Neural crest cell (in vitro differentiated cells): ENCODE results near the gene DYSF. TPM values are rescaled to one million over a fixed set of nuclear protein-coding genes. Genes with fewer than 3 reads are reported as not detected.

Experiments
- DNase-seq: peaks from one replicate; pipeline ENCODE4 v3.0.0; 2021; ENCODE audit warnings: low read depth, mixed read lengths, low spot score
- H3K27ac Mint-ChIP-seq: one replicate; pipeline ENCODE4 v1.8.0; 2021; ENCODE audit warnings: mild to moderate bottlenecking, mixed read lengths; ENCODE audit not compliant: unreplicated experiment
- H3K27me3 Mint-ChIP-seq: 2 replicates; pipeline ENCODE4 v1.8.0; 2021; ENCODE audit warnings: low read depth, mild to moderate bottlenecking, mixed read lengths
- H3K36me3 Mint-ChIP-seq: 2 replicates; pipeline ENCODE4 v1.8.0; 2021; ENCODE audit warnings: low read depth, mild to moderate bottlenecking, mixed read lengths
- H3K4me1 Mint-ChIP-seq: 2 replicates; pipeline ENCODE4 v1.8.0; 2021; ENCODE audit warnings: mixed read lengths
- H3K4me3 Mint-ChIP-seq: one replicate; pipeline ENCODE4 v1.8.0; 2021; ENCODE audit warnings: mild to moderate bottlenecking, mixed read lengths
- H3K9me3 Mint-ChIP-seq: 2 replicates; pipeline ENCODE4 v1.8.0; 2021; ENCODE audit warnings: mixed read lengths
- total RNA-seq: library from RNA; stranded (reverse); gene quantifications from 2 replicates; pipeline ENCODE4 v1.2.1, GENCODE V29; 2021
- TF ChIP-seq, protein P1 (sequence below): fragments of 200-600 bp; sonication (generic); conservative IDR thresholded peaks from 2 replicates; pipeline ENCODE4 v1.5.0; 2021; ENCODE audit warnings: antibody characterized with exemption, mild to moderate bottlenecking

DYSF gene
- total RNA-seq, 1 donor from 2014 or later, result 2.2 TPM

DNA sequence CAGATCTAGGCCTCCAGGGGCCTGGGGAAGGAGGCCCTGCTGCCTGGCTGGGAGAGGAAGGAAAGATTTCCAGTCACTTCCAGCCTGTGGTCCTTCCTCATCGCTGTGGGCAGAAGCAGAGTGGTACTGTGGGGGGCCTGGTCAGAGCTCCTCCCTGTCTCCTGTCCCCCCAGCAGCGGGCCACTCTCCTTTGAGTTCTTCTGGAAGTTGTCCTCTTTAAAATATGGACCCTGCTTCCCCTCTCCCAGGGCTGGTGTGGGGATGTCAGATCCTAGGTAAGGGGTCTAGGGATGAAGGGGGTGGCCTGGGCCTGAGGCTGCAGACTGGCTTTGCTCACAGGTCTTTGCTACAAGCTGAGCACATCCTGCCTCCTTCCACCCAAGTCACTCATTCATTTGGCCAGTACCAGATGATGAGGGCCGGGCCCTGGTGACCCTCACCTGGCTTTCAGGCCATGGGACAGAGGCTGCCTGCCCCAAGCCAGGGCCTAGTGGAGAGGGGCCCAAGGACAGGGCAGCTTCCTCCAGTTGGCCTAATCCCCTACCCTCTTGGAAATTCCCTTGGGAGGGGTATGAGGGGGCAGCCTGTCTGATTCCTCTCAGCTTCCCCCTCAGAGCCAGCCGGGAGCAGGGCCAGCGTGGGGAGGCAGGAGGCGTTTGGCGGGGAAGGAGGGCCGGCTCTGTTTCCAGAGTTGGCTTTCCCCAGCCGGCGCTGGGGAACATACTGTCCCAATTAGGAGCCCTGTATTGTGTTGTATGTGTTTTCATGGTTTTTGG lies 231.9 kb downstream of the DYSF start:
- TF ChIP-seq, protein P1, sequence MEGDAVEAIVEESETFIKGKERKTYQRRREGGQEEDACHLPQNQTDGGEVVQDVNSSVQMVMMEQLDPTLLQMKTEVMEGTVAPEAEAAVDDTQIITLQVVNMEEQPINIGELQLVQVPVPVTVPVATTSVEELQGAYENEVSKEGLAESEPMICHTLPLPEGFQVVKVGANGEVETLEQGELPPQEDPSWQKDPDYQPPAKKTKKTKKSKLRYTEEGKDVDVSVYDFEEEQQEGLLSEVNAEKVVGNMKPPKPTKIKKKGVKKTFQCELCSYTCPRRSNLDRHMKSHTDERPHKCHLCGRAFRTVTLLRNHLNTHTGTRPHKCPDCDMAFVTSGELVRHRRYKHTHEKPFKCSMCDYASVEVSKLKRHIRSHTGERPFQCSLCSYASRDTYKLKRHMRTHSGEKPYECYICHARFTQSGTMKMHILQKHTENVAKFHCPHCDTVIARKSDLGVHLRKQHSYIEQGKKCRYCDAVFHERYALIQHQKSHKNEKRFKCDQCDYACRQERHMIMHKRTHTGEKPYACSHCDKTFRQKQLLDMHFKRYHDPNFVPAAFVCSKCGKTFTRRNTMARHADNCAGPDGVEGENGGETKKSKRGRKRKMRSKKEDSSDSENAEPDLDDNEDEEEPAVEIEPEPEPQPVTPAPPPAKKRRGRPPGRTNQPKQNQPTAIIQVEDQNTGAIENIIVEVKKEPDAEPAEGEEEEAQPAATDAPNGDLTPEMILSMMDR, result no peak
- H3K36me3 Mint-ChIP-seq, result no peaks in the 10 kb centered on the region
- peaks cover 10% of the 10 kb centered on the region for H3K4me1 Mint-ChIP-seq
- no peaks in the 10 kb centered on the region for H3K27me3 Mint-ChIP-seq
- no peak overlapping the region for H3K27ac Mint-ChIP-seq
- H3K9me3 Mint-ChIP-seq, result peaks cover 3% of the 10 kb centered on the region
- DNase-seq, result no peak
- no peak overlapping the region for H3K4me3 Mint-ChIP-seq

DNA sequence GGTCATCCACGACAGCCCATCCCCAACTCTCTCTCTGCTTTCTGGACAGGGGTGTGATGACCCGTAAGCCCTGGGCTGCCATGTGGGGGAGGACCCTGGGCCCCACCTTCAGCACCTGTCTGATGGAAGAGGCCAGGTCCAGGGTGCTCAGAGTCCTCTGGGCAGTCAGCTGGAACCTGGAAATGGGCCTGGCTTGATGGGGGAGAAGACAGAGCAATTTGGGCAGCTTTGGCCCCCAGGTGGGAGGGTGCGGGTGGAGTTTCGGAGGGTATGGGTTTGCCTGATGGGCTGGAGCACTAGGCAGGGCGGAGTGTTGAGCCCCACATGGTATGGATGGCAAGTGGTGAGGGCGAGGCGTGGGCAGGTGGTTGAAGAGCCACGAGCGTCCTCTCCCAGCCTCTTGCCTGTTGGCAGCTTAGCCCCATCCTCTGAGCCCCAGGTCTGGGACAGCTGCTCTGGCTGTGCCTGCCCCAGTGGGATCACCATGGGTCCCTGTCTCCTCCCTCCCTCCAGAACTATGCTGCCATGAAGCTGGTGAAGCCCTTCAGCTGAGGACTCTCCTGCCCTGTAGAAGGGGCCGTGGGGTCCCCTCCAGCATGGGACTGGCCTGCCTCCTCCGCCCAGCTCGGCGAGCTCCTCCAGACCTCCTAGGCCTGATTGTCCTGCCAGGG lies 232.7 kb downstream of the DYSF start:
- Mint-ChIP-seq H3K4me3 (no peak overlapping the region), H3K27ac (no peak overlapping the region), H3K36me3 (no peaks in the 10 kb centered on the region), H3K4me1 (peaks cover 15% of the 10 kb centered on the region), H3K9me3 (peaks cover 3% of the 10 kb centered on the region), H3K27me3 (no peaks in the 10 kb centered on the region)
- DNase-seq, result no peak
- TF ChIP-seq, protein P1, result no peak

DNA sequence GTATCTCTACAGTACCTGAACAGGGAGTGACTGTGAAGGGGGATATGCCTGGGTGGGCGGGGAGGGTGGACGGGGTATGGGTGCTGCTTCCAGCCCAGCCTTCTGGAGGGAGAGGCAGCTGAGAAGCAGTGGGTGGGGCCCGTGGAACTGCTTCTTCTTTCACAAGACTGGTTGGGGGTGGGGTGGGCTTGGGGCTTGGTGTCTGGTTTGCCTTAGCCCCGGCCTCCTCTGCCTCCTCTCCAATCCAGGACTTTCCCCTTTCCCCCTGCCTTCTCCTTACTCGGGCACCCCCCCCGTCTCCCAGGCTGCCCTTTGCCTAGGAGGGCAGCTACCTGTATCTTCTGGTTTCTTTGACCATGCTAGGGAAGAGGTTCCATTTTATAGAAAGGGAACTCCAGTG lies 233.4 kb downstream of the DYSF start:
- no peaks in the 10 kb centered on the region for H3K27me3 Mint-ChIP-seq
- peaks cover 3% of the 10 kb centered on the region for H3K9me3 Mint-ChIP-seq
- no peak for DNase-seq
- TF ChIP-seq, protein P1, result no peak
- H3K27ac Mint-ChIP-seq, result no peak overlapping the region
- H3K36me3 Mint-ChIP-seq, result no peaks in the 10 kb centered on the region
- peaks cover 22% of the 10 kb centered on the region for H3K4me1 Mint-ChIP-seq
- H3K4me3 Mint-ChIP-seq, result no peak overlapping the region

DNA sequence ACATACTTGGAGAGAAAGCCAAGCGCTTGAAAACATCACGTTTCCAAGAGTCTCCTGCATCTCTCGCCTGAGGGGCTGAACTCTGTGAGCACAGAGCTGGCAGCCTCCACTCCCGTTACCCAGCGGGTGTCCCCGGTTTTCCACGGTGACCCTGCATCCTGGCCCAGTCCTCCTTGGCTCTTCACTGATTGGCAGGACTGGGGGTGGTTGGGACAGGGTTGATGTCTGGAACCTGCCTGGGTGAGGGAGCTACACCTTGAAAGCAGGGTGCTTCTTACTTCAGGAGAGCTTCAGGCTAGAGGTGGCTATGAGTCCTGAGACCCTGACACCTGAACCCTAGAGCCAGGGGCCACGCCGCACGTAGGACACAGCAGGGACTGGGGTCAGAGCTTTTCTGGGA lies 234.1 kb downstream of the DYSF start:
- Mint-ChIP-seq H3K4me1 (peaks cover 28% of the 10 kb centered on the region), H3K9me3 (peaks cover 3% of the 10 kb centered on the region), H3K27me3 (no peaks in the 10 kb centered on the region), H3K36me3 (no peaks in the 10 kb centered on the region), H3K4me3 (no peak overlapping the region), H3K27ac (no peak overlapping the region)
- TF ChIP-seq, protein P1, result no peak
- DNase-seq, result no peak

DNA sequence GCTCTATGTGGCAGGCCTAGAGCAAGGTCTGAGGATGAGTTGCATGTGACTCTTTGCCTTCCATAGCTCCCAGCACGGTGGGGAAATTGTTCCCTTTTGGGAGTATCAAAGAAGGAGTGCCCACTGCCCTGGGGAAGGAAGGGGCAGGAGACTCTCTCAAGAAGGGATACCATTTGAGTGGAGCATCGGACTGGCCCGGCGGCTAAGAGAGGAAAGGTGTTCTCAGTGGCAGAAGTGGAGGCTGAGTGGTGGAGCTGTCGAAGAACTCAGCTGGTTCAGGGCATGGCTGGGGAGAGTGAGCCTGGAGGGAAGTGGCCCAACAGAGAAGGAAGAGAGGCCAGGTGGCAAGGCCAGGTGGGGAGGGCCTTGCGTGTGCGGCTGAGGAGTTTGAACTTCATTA lies 235.2 kb downstream of the DYSF start:
- Mint-ChIP-seq H3K36me3 (no peaks in the 10 kb centered on the region), H3K27ac (no peak overlapping the region)

More for the DNA sequence above, 235.2 kb downstream of the DYSF start:
- peaks cover 30% of the 10 kb centered on the region for H3K4me1 Mint-ChIP-seq
- DNase-seq, result no peak
- H3K4me3 Mint-ChIP-seq, result no peak overlapping the region
- no peaks in the 10 kb centered on the region for H3K27me3 Mint-ChIP-seq
- H3K9me3 Mint-ChIP-seq, result peaks cover 3% of the 10 kb centered on the region
- TF ChIP-seq, protein P1, result no peak
